CD4-positive, alpha-beta T cell treated with Interferon alpha-2 for 1 hour (primary cell): Measurements from ENCODE around the gene RPS6KA2.
A peak's percentile ranks its signal among the peaks of the same experiment; 100 is the strongest.
"Not testable (repeated sequence)": the region's sequence is repeated elsewhere in the genome, so short reads cannot be mapped to it uniquely, and the experiment has no call there.

Experiments used
- DNase-seq, 2 donors: peaks; one replicate each; pipeline ENCODE4 v3.0.0-alpha.2; 2020 to 2022

The RPS6KA2 gene

GRCh38 chr6:166411721-166412151, 215.3 kb downstream of the RPS6KA2 start:
- peak in 1 of 2 donors; percentile 48 for DNase-seq

- no peak for DNase-seq
Observed at GRCh38 chr6:166411271-166411670, 215.8 kb downstream of the RPS6KA2 start.

- DNase-seq, result no peak
Observed at GRCh38 chr6:166410426-166410935, 216.6 kb downstream of the RPS6KA2 start.

- no peak for DNase-seq
Observed at GRCh38 chr6:166408936-166409755, 217.9 kb downstream of the RPS6KA2 start.

GRCh38 chr6:166406197-166406596, 220.9 kb downstream of the RPS6KA2 start:
- no peak for DNase-seq

- DNase-seq, result no peak
Observed at GRCh38 chr6:166405386-166405785, 221.7 kb downstream of the RPS6KA2 start.

GRCh38 chr6:166402582-166403277, 224.3 kb downstream of the RPS6KA2 start:
- no peak for DNase-seq

- peak; percentile 67 to 75 for DNase-seq
Observed at GRCh38 chr6:166400649-166401250, 226.3 kb downstream of the RPS6KA2 start.

- DNase-seq, result no peak
Observed at GRCh38 chr6:166400181-166400580, 226.9 kb downstream of the RPS6KA2 start.

GRCh38 chr6:166398348-166398747, 228.7 kb downstream of the RPS6KA2 start:
- DNase-seq, result no peak

- DNase-seq, result no peak
Observed at GRCh38 chr6:166397849-166398248, 229.2 kb downstream of the RPS6KA2 start.

- DNase-seq, result no peak
Observed at GRCh38 chr6:166395778-166396177, 231.3 kb downstream of the RPS6KA2 start.

- no peak for DNase-seq
Observed at GRCh38 chr6:166395351-166395750, 231.7 kb downstream of the RPS6KA2 start.

GRCh38 chr6:166394036-166394892, 232.8 kb downstream of the RPS6KA2 start:
- no peak for DNase-seq

GRCh38 chr6:166393535-166393823, 233.6 kb downstream of the RPS6KA2 start:
- no peak for DNase-seq

- DNase-seq, result not testable (repeated sequence)
Observed at GRCh38 chr6:166392755-166393534, 234.1 kb downstream of the RPS6KA2 start.

GRCh38 chr6:166389119-166389518, 237.9 kb downstream of the RPS6KA2 start:
- no peak for DNase-seq

GRCh38 chr6:166388290-166389004, 238.6 kb downstream of the RPS6KA2 start:
- no peak for DNase-seq

GRCh38 chr6:166387642-166388289, 239.3 kb downstream of the RPS6KA2 start:
- no peak for DNase-seq

- DNase-seq, result not testable (repeated sequence)
Observed at GRCh38 chr6:166387098-166387497, 240.0 kb downstream of the RPS6KA2 start.

- DNase-seq, result no peak
Observed at GRCh38 chr6:166386111-166386510, 240.9 kb downstream of the RPS6KA2 start.
